K562 (cell line): ENCODE data around the gene RNFT2. TPM values are rescaled to one million over a fixed set of nuclear protein-coding genes. Genes with fewer than 3 reads are reported as not detected.

Experiments used
- GTF2F1 ChIP-seq: IDR thresholded peaks from 2 replicates; pipeline ENCODE4 v1.6.1; 2011; ENCODE audit warnings: low read depth, low read length, improper control_type of control experiment
- HMGN3 ChIP-seq: IDR thresholded peaks from 2 replicates; pipeline ENCODE4 v1.6.1; 2011; ENCODE audit warnings: borderline replicate concordance, low read depth, mild to moderate bottlenecking, mixed read lengths, low read length; ENCODE audit not compliant: insufficient read length; ENCODE audit errors: extremely low read depth
- MTA3 ChIP-seq: fragments of 450-650 bp; formaldehyde crosslinking; IDR thresholded peaks from 2 replicates; pipeline ENCODE4 v1.6.1; 2017; ENCODE audit warnings: mild to moderate bottlenecking, borderline replicate concordance
- SAP30 ChIP-seq: fragments of 200-600 bp; sonication (generic); IDR thresholded peaks from 2 replicates; pipeline ENCODE4 v1.6.1; 2012; ENCODE audit warnings: borderline replicate concordance, low read depth, mild to moderate bottlenecking, moderate library complexity, low read length, control low read depth, inconsistent platforms; ENCODE audit not compliant: insufficient read depth, poor library complexity, severe bottlenecking
- ZBTB7A ChIP-seq: IDR thresholded peaks from 2 replicates; pipeline ENCODE4 v1.6.1; 2011; ENCODE audit warnings: low read depth, mild to moderate bottlenecking, low read length, moderate library complexity, borderline replicate concordance; ENCODE audit not compliant: control insufficient read depth
- polyA plus RNA-seq, 8 experiments: library from polyadenylated mRNA; depleted of rRNA in 4 of 8; stranded (reverse) in 5 of 8; unstranded in 3 of 8; fragments of >200 nt; fragmentation: Nextera tagmentation in 2 of 8; fragmentation: Illumina TruSeq in 1 of 8; extraction: Ambion mirVana in 2 of 8; extraction: Trizol in 1 of 8; gene quantifications; 2 replicates each; pipeline versions ENCODE4 v1.2.1 to v1.2.3, GENCODE V29; 2011 to 2014; ENCODE audit warnings: inconsistent platforms in 1 of 8, missing spikeins in 1 of 8
- total RNA-seq, 7 experiments: library from RNA; depleted of rRNA in 6 of 7; stranded (reverse); fragments of >200 nt in 6 of 7; fragmentation: Illumina TruSeq in 2 of 7; extraction: Trizol in 2 of 7; gene quantifications; 2 replicates each; pipeline versions ENCODE4 v1.2.1 to v1.2.3, GENCODE V29; 2011 to 2021; ENCODE audit warnings: low replicate concordance in 1 of 7
- TF ChIP-seq, protein P1 (sequence below): IDR thresholded peaks from 3 replicates; pipeline ENCODE4 v1.6.1; 2011; ENCODE audit warnings: borderline replicate concordance, mild to moderate bottlenecking, moderate library complexity; ENCODE audit not compliant: insufficient read length; ENCODE audit errors: extremely low read depth

Gene RNFT2
- total and polyA plus RNA-seq, 9 of the 15 experiments (the other 6 are each of a cell fraction or from before 2014, with no cell fraction given), result 3.6 to 26.3 (median 9.5) TPM

DNA sequence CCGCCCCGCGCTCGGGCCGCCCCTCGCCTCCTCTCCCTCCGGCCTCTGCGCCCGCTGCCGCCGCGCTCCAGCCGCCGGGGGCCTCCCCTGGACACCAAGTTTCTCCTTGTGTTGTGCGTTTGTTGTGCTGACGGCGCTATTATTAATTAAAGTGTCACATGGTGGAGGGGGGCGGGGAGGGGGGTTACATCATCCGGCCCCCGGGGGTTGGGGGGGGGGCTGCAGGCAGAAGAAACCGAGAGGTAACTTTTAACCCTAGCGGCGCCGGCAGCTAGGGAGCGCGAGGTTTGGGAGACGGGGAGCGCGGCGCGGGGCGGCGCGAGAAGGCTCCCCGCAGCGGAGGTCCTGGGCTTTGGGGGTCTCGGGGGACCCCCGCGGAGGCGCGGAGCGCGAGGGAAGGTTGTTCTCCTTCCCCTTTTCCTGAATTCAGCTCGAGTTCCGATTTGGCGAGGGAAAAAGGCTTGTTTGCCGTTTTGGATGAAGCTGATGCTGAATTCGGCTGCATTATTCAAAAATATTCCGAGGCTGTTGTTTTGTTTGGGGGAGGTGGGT lies 143.3 kb downstream of the RNFT2 start, which contains the start of gene HRK (continued):
- TF ChIP-seq, protein P1, sequence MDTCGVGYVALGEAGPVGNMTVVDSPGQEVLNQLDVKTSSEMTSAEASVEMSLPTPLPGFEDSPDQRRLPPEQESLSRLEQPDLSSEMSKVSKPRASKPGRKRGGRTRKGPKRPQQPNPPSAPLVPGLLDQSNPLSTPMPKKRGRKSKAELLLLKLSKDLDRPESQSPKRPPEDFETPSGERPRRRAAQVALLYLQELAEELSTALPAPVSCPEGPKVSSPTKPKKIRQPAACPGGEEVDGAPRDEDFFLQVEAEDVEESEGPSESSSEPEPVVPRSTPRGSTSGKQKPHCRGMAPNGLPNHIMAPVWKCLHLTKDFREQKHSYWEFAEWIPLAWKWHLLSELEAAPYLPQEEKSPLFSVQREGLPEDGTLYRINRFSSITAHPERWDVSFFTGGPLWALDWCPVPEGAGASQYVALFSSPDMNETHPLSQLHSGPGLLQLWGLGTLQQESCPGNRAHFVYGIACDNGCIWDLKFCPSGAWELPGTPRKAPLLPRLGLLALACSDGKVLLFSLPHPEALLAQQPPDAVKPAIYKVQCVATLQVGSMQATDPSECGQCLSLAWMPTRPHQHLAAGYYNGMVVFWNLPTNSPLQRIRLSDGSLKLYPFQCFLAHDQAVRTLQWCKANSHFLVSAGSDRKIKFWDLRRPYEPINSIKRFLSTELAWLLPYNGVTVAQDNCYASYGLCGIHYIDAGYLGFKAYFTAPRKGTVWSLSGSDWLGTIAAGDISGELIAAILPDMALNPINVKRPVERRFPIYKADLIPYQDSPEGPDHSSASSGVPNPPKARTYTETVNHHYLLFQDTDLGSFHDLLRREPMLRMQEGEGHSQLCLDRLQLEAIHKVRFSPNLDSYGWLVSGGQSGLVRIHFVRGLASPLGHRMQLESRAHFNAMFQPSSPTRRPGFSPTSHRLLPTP, result no peak
- TF ChIP-seq GTF2F1, result no peak
- TF ChIP-seq SAP30, result no peak
- peak; percentile 58 for TF ChIP-seq ZBTB7A
- peak; percentile 22 for TF ChIP-seq HMGN3
- no peak for TF ChIP-seq MTA3
- TF ChIP-seq, all 486 proteins: peak for 6
